Stomach (tissue), 4 donors: ENCODE data around the gene NEURL3.

ENCODE experiments used
- EP300 ChIP-seq: sonication (generic); formaldehyde crosslinking; IDR thresholded peaks from one replicate; pipeline ENCODE4 v1.6.1; 2017; ENCODE audit warnings: antibody characterized with exemption
- POLR2A ChIP-seq, 4 donors: fragments of 450-650 bp; IDR thresholded peaks; one replicate each; pipeline ENCODE4 v1.6.1; 2016; ENCODE audit warnings: antibody characterized with exemption in 4 of 4, control low read depth in 2 of 4, mild to moderate bottlenecking in 1 of 4, moderate library complexity in 1 of 4
- POLR2AphosphoS5 ChIP-seq, 3 donors: sonication (generic); formaldehyde crosslinking; IDR thresholded peaks; one replicate each; pipeline ENCODE4 v1.6.1; 2016; ENCODE audit warnings: antibody characterized with exemption in 3 of 3
- TF ChIP-seq, protein P1 (sequence below), 7 experiments: fragments of 450-650 bp in 4 of 7; fragments of 200-600 bp in 3 of 7; sonication (generic) in 3 of 7; IDR thresholded peaks; one replicate each; pipeline ENCODE4 v1.5.1; 2016 to 2019; ENCODE audit warnings: antibody characterized with exemption in 7 of 7, control low read depth in 2 of 7, mild to moderate bottlenecking in 1 of 7

DNA sequence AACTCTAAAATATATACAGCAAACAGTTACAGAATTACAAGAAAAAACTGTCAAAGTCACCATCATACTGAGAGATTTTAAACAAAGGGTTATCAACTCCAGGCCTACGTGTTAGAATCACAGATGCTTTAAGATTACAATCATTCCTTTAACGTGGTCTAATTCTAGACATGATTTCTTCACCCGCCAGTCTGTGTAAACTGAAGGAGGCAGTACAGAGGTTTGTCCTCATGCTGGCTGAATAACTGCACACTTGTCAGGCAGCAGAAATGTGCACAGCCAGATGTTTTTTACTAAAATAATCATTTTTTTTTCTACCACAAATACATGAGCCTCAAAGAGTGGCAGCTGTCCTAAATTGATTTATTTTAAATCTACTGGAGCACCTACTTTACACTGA lies 15.5 kb upstream of the NEURL3 start:
- TF ChIP-seq POLR2AphosphoS5 (IDR thresholded peaks at IDR 0.05) (no peak), POLR2A (IDR thresholded peaks at IDR 0.05) (no peak), EP300 (no peak)
- TF ChIP-seq, protein P1, sequence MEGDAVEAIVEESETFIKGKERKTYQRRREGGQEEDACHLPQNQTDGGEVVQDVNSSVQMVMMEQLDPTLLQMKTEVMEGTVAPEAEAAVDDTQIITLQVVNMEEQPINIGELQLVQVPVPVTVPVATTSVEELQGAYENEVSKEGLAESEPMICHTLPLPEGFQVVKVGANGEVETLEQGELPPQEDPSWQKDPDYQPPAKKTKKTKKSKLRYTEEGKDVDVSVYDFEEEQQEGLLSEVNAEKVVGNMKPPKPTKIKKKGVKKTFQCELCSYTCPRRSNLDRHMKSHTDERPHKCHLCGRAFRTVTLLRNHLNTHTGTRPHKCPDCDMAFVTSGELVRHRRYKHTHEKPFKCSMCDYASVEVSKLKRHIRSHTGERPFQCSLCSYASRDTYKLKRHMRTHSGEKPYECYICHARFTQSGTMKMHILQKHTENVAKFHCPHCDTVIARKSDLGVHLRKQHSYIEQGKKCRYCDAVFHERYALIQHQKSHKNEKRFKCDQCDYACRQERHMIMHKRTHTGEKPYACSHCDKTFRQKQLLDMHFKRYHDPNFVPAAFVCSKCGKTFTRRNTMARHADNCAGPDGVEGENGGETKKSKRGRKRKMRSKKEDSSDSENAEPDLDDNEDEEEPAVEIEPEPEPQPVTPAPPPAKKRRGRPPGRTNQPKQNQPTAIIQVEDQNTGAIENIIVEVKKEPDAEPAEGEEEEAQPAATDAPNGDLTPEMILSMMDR (IDR thresholded peaks at IDR 0.05) = no peak
